C4-2B (cell line): ENCODE measurements around the gene GALT.

Source experiments
- ZFX ChIP-seq: fragments of 450-650 bp; IDR thresholded peaks from 2 replicates; pipeline ENCODE4 v1.6.1; 2017
- TF ChIP-seq, protein P1 (sequence below): fragments of 450-650 bp; conservative IDR thresholded peaks from 2 replicates; pipeline ENCODE4 v1.5.1; 2017; ENCODE audit warnings: mild to moderate bottlenecking

DNA sequence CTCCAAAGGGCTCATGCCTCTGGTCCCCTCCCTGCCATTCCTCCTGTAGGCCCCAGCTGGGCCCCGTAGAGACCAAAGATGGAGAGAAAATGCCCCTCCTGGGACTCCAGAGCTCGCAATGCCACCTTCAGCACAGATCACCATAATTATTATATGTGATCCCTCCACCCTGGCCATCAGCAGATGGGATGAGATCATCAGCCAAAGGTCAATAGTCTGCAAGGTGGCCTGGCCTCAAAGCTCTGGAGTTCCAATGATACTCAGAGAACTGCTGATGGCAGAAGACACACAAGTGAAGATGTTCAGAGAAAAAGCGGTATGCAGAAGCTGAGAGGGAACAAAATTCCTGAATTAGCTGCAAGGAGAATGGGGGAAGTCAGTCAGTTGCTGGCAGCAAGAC is 39.6 kb upstream of the GALT start:
- TF ChIP-seq, protein P1, sequence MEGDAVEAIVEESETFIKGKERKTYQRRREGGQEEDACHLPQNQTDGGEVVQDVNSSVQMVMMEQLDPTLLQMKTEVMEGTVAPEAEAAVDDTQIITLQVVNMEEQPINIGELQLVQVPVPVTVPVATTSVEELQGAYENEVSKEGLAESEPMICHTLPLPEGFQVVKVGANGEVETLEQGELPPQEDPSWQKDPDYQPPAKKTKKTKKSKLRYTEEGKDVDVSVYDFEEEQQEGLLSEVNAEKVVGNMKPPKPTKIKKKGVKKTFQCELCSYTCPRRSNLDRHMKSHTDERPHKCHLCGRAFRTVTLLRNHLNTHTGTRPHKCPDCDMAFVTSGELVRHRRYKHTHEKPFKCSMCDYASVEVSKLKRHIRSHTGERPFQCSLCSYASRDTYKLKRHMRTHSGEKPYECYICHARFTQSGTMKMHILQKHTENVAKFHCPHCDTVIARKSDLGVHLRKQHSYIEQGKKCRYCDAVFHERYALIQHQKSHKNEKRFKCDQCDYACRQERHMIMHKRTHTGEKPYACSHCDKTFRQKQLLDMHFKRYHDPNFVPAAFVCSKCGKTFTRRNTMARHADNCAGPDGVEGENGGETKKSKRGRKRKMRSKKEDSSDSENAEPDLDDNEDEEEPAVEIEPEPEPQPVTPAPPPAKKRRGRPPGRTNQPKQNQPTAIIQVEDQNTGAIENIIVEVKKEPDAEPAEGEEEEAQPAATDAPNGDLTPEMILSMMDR, result no peak
- TF ChIP-seq ZFX, result no peak
